Epithelial cell of proximal tubule (primary cell): ENCODE data around the gene ALDH3B1. TPM values are rescaled to one million over a fixed set of nuclear protein-coding genes. Genes with fewer than 3 reads are reported as not detected.

ENCODE experiments used
- DNase-seq: peaks from one replicate; pipeline ENCODE4 v3.0.0-alpha.2; 2011; ENCODE audit warnings: low read depth
- H3K4me3 ChIP-seq: 2 replicates; pipeline ENCODE4 v1.5.1; 2011; ENCODE audit warnings: low read depth, mild to moderate bottlenecking, low read length
- CTCF ChIP-seq: conservative IDR thresholded peaks from 2 replicates; pipeline ENCODE4 v1.5.1; 2012; ENCODE audit warnings: low read depth, mild to moderate bottlenecking, low read length
- total RNA-seq: library from RNA; depleted of rRNA; stranded (reverse); fragments of >200 nt; gene quantifications from 2 replicates; pipeline ENCODE4 v1.2.3, GENCODE V29; 2015

Gene ALDH3B1
- total RNA-seq, 1 donor from 2014 or later = 3.9 TPM

GRCh38 chr11:68028802-68029545 lies 18.8 kb downstream of the ALDH3B1 start:
- peak overlapping the region; percentile 86 for H3K4me3 ChIP-seq
- TF ChIP-seq CTCF = no peak
- DNase-seq = no peak

GRCh38 chr11:68030318-68031143 lies 20.4 kb downstream of the ALDH3B1 start, which contains the start of gene NDUFS8:
Gene NDUFS8 (plus strand): TSS chr11:68030681. CDS start chr11:68032152, 1,471 bp downstream.
- peak; percentile 95 for DNase-seq
- peak within 1 kb of the TSS; percentile 86 for H3K4me3 ChIP-seq
- no peak for TF ChIP-seq CTCF

- peak overlapping the region; percentile 86 for H3K4me3 ChIP-seq
- no peak for TF ChIP-seq CTCF
- no peak for DNase-seq
Observed at GRCh38 chr11:68031144-68031464, 21.0 kb downstream of the ALDH3B1 start.

GRCh38 chr11:68032003-68032402 lies 21.9 kb downstream of the ALDH3B1 start:
- TF ChIP-seq CTCF = no peak
- peak overlapping the region; percentile 86 for H3K4me3 ChIP-seq
- DNase-seq = no peak

- DNase-seq = no peak
- H3K4me3 ChIP-seq = no peak overlapping the region
- TF ChIP-seq CTCF = no peak
Observed at GRCh38 chr11:68032997-68033707, 23.0 kb downstream of the ALDH3B1 start.

- H3K4me3 ChIP-seq = no peak overlapping the region
- no peak for TF ChIP-seq CTCF
- DNase-seq = no peak
Observed at GRCh38 chr11:68033708-68034045, 23.6 kb downstream of the ALDH3B1 start.
